Measurements from ENCODE around the gene GPRC5A. TPM values are rescaled to one million over a fixed set of nuclear protein-coding genes. Genes with fewer than 3 reads are reported as not detected.

Gene GPRC5A
- total RNA-seq, 1 donor from 2014 or later, result 2.9 TPM

GRCh38 chr12:12885096-12885792 lies 6.1 kb upstream of the GPRC5A start:
- DNase-seq, result no peak

GRCh38 chr12:12887471-12887870 lies 3.9 kb upstream of the GPRC5A start:
- DNase-seq, result no peak

GRCh38 chr12:12889701-12890100 lies 1.7 kb upstream of the GPRC5A start:
- no peak for DNase-seq

- DNase-seq, result peak; percentile 73
Measured at GRCh38 chr12:12890543-12891079, 751 bp upstream of the GPRC5A start.

- no peak for DNase-seq
Measured at GRCh38 chr12:12891881-12892355, 556 bp downstream of the GPRC5A start.

GRCh38 chr12:12892681-12893141 lies 1.3 kb downstream of the GPRC5A start:
- no peak for DNase-seq

GRCh38 chr12:12893438-12893837 lies 2.1 kb downstream of the GPRC5A start:
- DNase-seq, result no peak

- DNase-seq, result no peak
Measured at GRCh38 chr12:12896260-12896659, 4.9 kb downstream of the GPRC5A start.

GRCh38 chr12:12897302-12897701 lies 5.9 kb downstream of the GPRC5A start:
- no peak for DNase-seq

- DNase-seq, result no peak
Measured at GRCh38 chr12:12898136-12898717, 6.9 kb downstream of the GPRC5A start.

GRCh38 chr12:12898911-12899511 lies 7.6 kb downstream of the GPRC5A start:
- DNase-seq, result no peak

GRCh38 chr12:12899530-12900380 lies 8.4 kb downstream of the GPRC5A start:
- peak; percentile 38 for DNase-seq

GRCh38 chr12:12900786-12901157 lies 9.4 kb downstream of the GPRC5A start:
- no peak for DNase-seq

GRCh38 chr12:12901158-12901791 lies 9.9 kb downstream of the GPRC5A start:
- DNase-seq, result peak; percentile 10

- no peak for DNase-seq
Measured at GRCh38 chr12:12902036-12902435, 10.7 kb downstream of the GPRC5A start.

- no peak for DNase-seq
Measured at GRCh38 chr12:12903642-12904609, 12.6 kb downstream of the GPRC5A start.

- DNase-seq, result no peak
Measured at GRCh38 chr12:12907552-12907951, 16.2 kb downstream of the GPRC5A start.

- DNase-seq, result no peak
Measured at GRCh38 chr12:12908252-12908651, 16.9 kb downstream of the GPRC5A start.

- DNase-seq, result no peak
Measured at GRCh38 chr12:12908711-12909110, 17.3 kb downstream of the GPRC5A start.

GRCh38 chr12:12909228-12909994 lies 18.0 kb downstream of the GPRC5A start:
- DNase-seq, result no peak
